ENCODE results near the gene MPST. TPM values are rescaled to one million over a fixed set of nuclear protein-coding genes. Genes with fewer than 3 reads are reported as not detected.

Gene MPST
- total RNA-seq, 1 experiment from 2014 or later: 68.6 TPM

DNA sequence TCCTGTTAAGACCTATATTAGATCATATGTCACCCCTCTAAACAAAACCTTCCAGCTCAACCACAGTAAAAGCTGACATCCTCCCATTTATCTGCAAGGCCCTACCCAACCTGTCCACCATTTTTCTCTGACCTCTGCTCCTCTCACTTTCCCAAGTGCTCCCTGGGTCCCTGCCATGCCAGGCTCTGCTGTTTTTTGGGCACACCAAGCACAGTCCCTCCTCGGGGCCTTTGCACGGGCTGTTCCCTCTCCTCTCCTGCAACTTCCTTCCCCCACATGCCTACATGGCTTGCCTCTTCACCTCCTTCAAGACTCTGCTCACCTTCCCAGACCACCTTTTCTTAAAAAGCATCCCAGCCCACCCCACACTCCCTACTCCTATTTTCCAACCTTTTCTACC lies 10.1 kb upstream of the MPST start:
- POLR2A ChIA-PET: interaction anchor here (2.0 kb wide), 1 partner anchor 9 kb away, joined by 6 read pairs; the partner anchor contains the start of gene TST
- intact Hi-C loops (cut with micrococcal nuclease): no loop called here
- no peak overlapping the region for H3K4me3 ChIP-seq (replicated peaks in 1 of 2; ENCODE audit: low read depth in 1 of 2, low read length in 2 of 2)

DNA sequence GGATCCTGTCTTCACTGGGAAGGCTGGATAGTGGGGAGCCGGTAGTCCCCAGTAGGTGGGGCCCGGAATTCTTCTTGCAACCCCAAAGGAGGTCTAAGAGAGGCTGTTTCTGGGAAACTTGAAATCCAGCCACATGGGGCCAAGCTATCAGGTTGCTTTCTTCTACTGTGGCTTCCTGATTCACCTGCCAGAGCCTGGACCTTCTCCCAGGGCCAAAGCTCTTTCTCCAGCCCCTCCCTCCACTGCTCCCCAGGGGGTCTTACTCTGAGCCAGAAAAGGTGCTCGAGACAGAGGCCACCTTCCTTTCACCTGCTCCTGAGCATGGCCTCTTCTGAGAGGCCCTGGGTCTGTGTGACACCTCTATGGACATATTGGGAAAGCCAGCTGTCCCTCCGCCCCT lies 9.4 kb upstream of the MPST start:
- intact Hi-C loops (cut with micrococcal nuclease): no loop called here
- no peak for DNase-seq (ENCODE audit: low read depth, low spot score)
- POLR2A ChIA-PET: interaction anchor here (2.0 kb wide), 1 partner anchor 8 kb away, joined by 6 read pairs; the partner anchor contains the start of gene TST
- TF ChIP-seq SP1 (IDR thresholded peaks at IDR 0.05; ENCODE audit: low read depth) (no peak), ZFX (IDR thresholded peaks at IDR 0.05) (no peak), CBX3 (IDR thresholded peaks at IDR 0.05; ENCODE audit: low read depth) (no peak), CEBPB (IDR thresholded peaks at IDR 0.05; ENCODE audit: low read depth) (no peak), POLR2AphosphoS5 (IDR thresholded peaks at IDR 0.05; ENCODE audit: low read depth, low read length) (no peak), JUND (IDR thresholded peaks at IDR 0.05) (no peak), YY1 (IDR thresholded peaks at IDR 0.05; ENCODE audit: extremely low read depth, insufficient replicate concordance, low read depth, low read length) (no peak), EZH2 (IDR thresholded peaks at IDR 0.05) (no peak), ELF1 (IDR thresholded peaks at IDR 0.05; ENCODE audit: borderline replicate concordance, low read depth) (no peak), SIN3A (IDR thresholded peaks at IDR 0.05; ENCODE audit: low read depth) (no peak), EGR1 (IDR thresholded peaks at IDR 0.05; ENCODE audit: low read depth) (no peak), POLR2A (IDR thresholded peaks at IDR 0.05; ENCODE audit: borderline replicate concordance, extremely low read depth, insufficient read depth, insufficient read length) (no peak), EZH2phosphoT487 (IDR thresholded peaks at IDR 0.05; ENCODE audit: borderline replicate concordance) (no peak), SRF (IDR thresholded peaks at IDR 0.05; ENCODE audit: low read depth) (no peak)
- TF ChIP-seq, protein P1, sequence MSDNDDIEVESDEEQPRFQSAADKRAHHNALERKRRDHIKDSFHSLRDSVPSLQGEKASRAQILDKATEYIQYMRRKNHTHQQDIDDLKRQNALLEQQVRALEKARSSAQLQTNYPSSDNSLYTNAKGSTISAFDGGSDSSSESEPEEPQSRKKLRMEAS (IDR thresholded peaks at IDR 0.05): no peak
- TF ChIP-seq, protein P2, sequence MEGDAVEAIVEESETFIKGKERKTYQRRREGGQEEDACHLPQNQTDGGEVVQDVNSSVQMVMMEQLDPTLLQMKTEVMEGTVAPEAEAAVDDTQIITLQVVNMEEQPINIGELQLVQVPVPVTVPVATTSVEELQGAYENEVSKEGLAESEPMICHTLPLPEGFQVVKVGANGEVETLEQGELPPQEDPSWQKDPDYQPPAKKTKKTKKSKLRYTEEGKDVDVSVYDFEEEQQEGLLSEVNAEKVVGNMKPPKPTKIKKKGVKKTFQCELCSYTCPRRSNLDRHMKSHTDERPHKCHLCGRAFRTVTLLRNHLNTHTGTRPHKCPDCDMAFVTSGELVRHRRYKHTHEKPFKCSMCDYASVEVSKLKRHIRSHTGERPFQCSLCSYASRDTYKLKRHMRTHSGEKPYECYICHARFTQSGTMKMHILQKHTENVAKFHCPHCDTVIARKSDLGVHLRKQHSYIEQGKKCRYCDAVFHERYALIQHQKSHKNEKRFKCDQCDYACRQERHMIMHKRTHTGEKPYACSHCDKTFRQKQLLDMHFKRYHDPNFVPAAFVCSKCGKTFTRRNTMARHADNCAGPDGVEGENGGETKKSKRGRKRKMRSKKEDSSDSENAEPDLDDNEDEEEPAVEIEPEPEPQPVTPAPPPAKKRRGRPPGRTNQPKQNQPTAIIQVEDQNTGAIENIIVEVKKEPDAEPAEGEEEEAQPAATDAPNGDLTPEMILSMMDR (IDR thresholded peaks at IDR 0.05 in 2 of 3, conservative IDR thresholded peaks at IDR 0.05 in 1 of 3; ENCODE audit: borderline replicate concordance in 1 of 3, insufficient read depth in 1 of 3, low read depth in 2 of 3, low read length in 2 of 3): no peak
- TF ChIP-seq, protein P3, sequence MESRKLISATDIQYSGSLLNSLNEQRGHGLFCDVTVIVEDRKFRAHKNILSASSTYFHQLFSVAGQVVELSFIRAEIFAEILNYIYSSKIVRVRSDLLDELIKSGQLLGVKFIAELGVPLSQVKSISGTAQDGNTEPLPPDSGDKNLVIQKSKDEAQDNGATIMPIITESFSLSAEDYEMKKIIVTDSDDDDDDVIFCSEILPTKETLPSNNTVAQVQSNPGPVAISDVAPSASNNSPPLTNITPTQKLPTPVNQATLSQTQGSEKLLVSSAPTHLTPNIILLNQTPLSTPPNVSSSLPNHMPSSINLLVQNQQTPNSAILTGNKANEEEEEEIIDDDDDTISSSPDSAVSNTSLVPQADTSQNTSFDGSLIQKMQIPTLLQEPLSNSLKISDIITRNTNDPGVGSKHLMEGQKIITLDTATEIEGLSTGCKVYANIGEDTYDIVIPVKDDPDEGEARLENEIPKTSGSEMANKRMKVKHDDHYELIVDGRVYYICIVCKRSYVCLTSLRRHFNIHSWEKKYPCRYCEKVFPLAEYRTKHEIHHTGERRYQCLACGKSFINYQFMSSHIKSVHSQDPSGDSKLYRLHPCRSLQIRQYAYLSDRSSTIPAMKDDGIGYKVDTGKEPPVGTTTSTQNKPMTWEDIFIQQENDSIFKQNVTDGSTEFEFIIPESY (IDR thresholded peaks at IDR 0.05; ENCODE audit: extremely low read depth, insufficient replicate concordance, low read length): no peak
- TF ChIP-seq, protein P4, sequence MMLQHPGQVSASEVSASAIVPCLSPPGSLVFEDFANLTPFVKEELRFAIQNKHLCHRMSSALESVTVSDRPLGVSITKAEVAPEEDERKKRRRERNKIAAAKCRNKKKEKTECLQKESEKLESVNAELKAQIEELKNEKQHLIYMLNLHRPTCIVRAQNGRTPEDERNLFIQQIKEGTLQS (IDR thresholded peaks at IDR 0.05): no peak

More for the DNA sequence above, 10.1 kb upstream of the MPST start:
- Histone ChIP-seq H3K36me3 (ENCODE audit: control insufficient read depth in 1 of 2, insufficient read depth in 2 of 2, low read length in 2 of 2) (no peaks in the 10 kb centered on the region), H4K20me1 (ENCODE audit: insufficient read depth) (no peaks in the 10 kb centered on the region), H2AFZ (ENCODE audit: low read depth, low read length, poor library complexity, severe bottlenecking) (no peak overlapping the region), H3K27ac (ENCODE audit: low read depth, low read length) (no peak overlapping the region), H3K27me3 (ENCODE audit: insufficient read depth, low read length) (no peaks in the 10 kb centered on the region), H3K9me3 (ENCODE audit: control insufficient read depth in 1 of 2, insufficient read depth in 1 of 2, low read depth in 1 of 2, low read length in 2 of 2) (peaks cover 0 to 4% of the 10 kb centered on the region in 2 experiments; a peak in 2 of 4 replicates), H3K79me2 (ENCODE audit: insufficient read depth, low read length) (no peaks in the 10 kb centered on the region), H3K4me2 (ENCODE audit: low read length) (no peak overlapping the region), H3K9ac (ENCODE audit: low read length) (no peak overlapping the region), H3K4me1 (ENCODE audit: control insufficient read depth in 1 of 2, insufficient read depth in 2 of 2, low read length in 2 of 2) (peaks cover 2 to 8% of the 10 kb centered on the region in 2 experiments; a peak in 2 of 4 replicates), H3K9me2 (ENCODE audit: insufficient read depth) (no peaks in the 10 kb centered on the region)
- RAD21 ChIA-PET (ENCODE audit: low non-redundant PET in 1 of 2, low total read pairs in 2 of 2, uncharacterized antibody in 2 of 2, unreplicated experiment in 2 of 2): no interaction called here
- CTCF ChIA-PET: interaction anchor here (0.6 kb wide), 1 partner anchor 37 kb away, joined by 3 read pairs; no protein-coding TSS in a partner anchor
- no peak for ATAC-seq
- TF ChIP-seq ELF1 (IDR thresholded peaks at IDR 0.05; ENCODE audit: borderline replicate concordance, low read depth) (no peak), ZNF274 (IDR thresholded peaks at IDR 0.05; ENCODE audit: low read depth, low read length) (no peak)
- no peak for DNase-seq (ENCODE audit: low read depth, low spot score)
- BruUV-seq (replicated peaks): no TSS peak

More for the DNA sequence above, 9.4 kb upstream of the MPST start:
- H3K4me1 ChIP-seq (ENCODE audit: control insufficient read depth in 1 of 2, insufficient read depth in 2 of 2, low read length in 2 of 2): peaks cover 2 to 10% of the 10 kb centered on the region in 2 experiments; a peak in 2 of 4 replicates
- ChIA-PET CTCF (no interaction called here), RAD21 (ENCODE audit: low non-redundant PET in 1 of 2, low total read pairs in 2 of 2, uncharacterized antibody in 2 of 2, unreplicated experiment in 2 of 2) (no interaction called here)
- no peak overlapping the region for H2AFZ ChIP-seq (ENCODE audit: low read depth, low read length, poor library complexity, severe bottlenecking)
- H3K4me2 ChIP-seq (ENCODE audit: low read length): no peak overlapping the region
- peaks cover 0 to under 1% of the 10 kb centered on the region in 2 experiments; a peak in 2 of 4 replicates for H3K9me3 ChIP-seq (ENCODE audit: control insufficient read depth in 1 of 2, insufficient read depth in 1 of 2, low read depth in 1 of 2, low read length in 2 of 2)
- H3K79me2 ChIP-seq (ENCODE audit: insufficient read depth, low read length): no peaks in the 10 kb centered on the region
- no peak for ATAC-seq
- no peak overlapping the region for H3K9ac ChIP-seq (ENCODE audit: low read length)
- H3K9me2 ChIP-seq (ENCODE audit: insufficient read depth): no peaks in the 10 kb centered on the region
- H3K36me3 ChIP-seq (ENCODE audit: control insufficient read depth in 1 of 2, insufficient read depth in 2 of 2, low read length in 2 of 2): no peaks in the 10 kb centered on the region
- no TSS peak for BruUV-seq (replicated peaks)
- H3K27ac ChIP-seq (ENCODE audit: low read depth, low read length): no peak overlapping the region
- H3K4me3 ChIP-seq (replicated peaks in 1 of 2; ENCODE audit: low read depth in 1 of 2, low read length in 2 of 2): no peak overlapping the region
- H3K27me3 ChIP-seq (ENCODE audit: insufficient read depth, low read length): no peaks in the 10 kb centered on the region
- H4K20me1 ChIP-seq (ENCODE audit: insufficient read depth): no peaks in the 10 kb centered on the region
